HEK293 (cell line): ENCODE measurements around the gene FBXW2.

ENCODE experiments used
- CTCF ChIA-PET: fragments of 350-600 bp; formaldehyde crosslinking; extraction: SDS; loops from one replicate; lab custom pipeline; 2021; ENCODE audit warnings: antibody characterized with exemption; lab: Yijun Ruan, JAX
- POLR2A ChIA-PET: fragments of 300-600 bp; formaldehyde crosslinking; extraction: SDS; loops from one replicate; lab custom pipeline; 2020; ENCODE audit warnings: antibody characterized with exemption, inconsistent platforms; lab: Yijun Ruan, JAX
- H3K27ac ChIP-seq: fragments of 200-500 bp; sonication (Bioruptor generic); 2 replicates; pipeline ENCODE4 v1.5.1; 2014; ENCODE audit warnings: low read depth, low read length, control low read depth, inconsistent platforms; ENCODE audit errors: extremely low read depth
- H3K36me3 ChIP-seq, 2 experiments: fragments of 200-500 bp in 1 of 2; sonication (Bioruptor generic) in 1 of 2; 1 replicate in 1 of 2; 2 replicates in 1 of 2; pipeline ENCODE4 v1.5.1; 2014 to 2017; ENCODE audit warnings: inconsistent platforms in 2 of 2, low read length in 2 of 2; ENCODE audit not compliant: control insufficient read depth in 2 of 2, insufficient read depth in 1 of 2
- H3K4me1 ChIP-seq: fragments of 200-500 bp; sonication (Bioruptor generic); 2 replicates; pipeline ENCODE4 v1.5.1; 2014; ENCODE audit warnings: mild to moderate bottlenecking, low read length, inconsistent platforms; ENCODE audit not compliant: control insufficient read depth, insufficient read depth
- H3K4me3 ChIP-seq: 2 replicates; pipeline ENCODE4 v1.5.1; 2011; ENCODE audit warnings: low read depth, mild to moderate bottlenecking, control low read depth, low read length, moderate library complexity
- H3K9me3 ChIP-seq: fragments of 200-500 bp; sonication (Bioruptor generic); 2 replicates; pipeline ENCODE4 v1.5.1; 2014; ENCODE audit warnings: low read depth, low read length, inconsistent platforms; ENCODE audit not compliant: control insufficient read depth, insufficient read depth
- BCL6B ChIP-seq: fragments of 450-650 bp; formaldehyde crosslinking; IDR thresholded peaks from 2 replicates; pipeline ENCODE4 v1.5.1; 2017; ENCODE audit warnings: missing biosample characterization, missing genetic modification characterization
- GLIS1 ChIP-seq: fragments of 450-650 bp; formaldehyde crosslinking; IDR thresholded peaks from 2 replicates; pipeline ENCODE4 v1.5.1; 2016; ENCODE audit warnings: missing biosample characterization, missing genetic modification characterization
- PATZ1 ChIP-seq: fragments of 450-650 bp; formaldehyde crosslinking; IDR thresholded peaks from 2 replicates; pipeline ENCODE4 v1.5.1; 2016; ENCODE audit warnings: missing biosample characterization, missing genetic modification characterization
- REST ChIP-seq: fragments of 450-650 bp; formaldehyde crosslinking; IDR thresholded peaks from 2 replicates; pipeline ENCODE4 v1.5.1; 2016; ENCODE audit warnings: missing biosample characterization, missing genetic modification characterization
- SP7 ChIP-seq: fragments of 450-650 bp; formaldehyde crosslinking; IDR thresholded peaks from 2 replicates; pipeline ENCODE4 v1.5.1; 2016; ENCODE audit warnings: missing biosample characterization, missing genetic modification characterization
- YY2 ChIP-seq: fragments of 450-650 bp; formaldehyde crosslinking; IDR thresholded peaks from 2 replicates; pipeline ENCODE4 v1.5.1; 2016; ENCODE audit warnings: missing biosample characterization, missing genetic modification characterization
- ZBTB10 ChIP-seq: fragments of 450-650 bp; formaldehyde crosslinking; IDR thresholded peaks from 2 replicates; pipeline ENCODE4 v1.5.1; 2016; ENCODE audit warnings: missing biosample characterization, missing genetic modification characterization
- ZBTB17 ChIP-seq: fragments of 450-650 bp; formaldehyde crosslinking; IDR thresholded peaks from 2 replicates; pipeline ENCODE4 v1.5.1; 2016; ENCODE audit warnings: missing biosample characterization, missing genetic modification characterization
- ZEB2 ChIP-seq: fragments of 450-650 bp; formaldehyde crosslinking; IDR thresholded peaks from 2 replicates; pipeline ENCODE4 v1.5.1; 2016; ENCODE audit warnings: missing biosample characterization, missing genetic modification characterization
- ZNF133 ChIP-seq: fragments of 450-650 bp; formaldehyde crosslinking; IDR thresholded peaks from 2 replicates; pipeline ENCODE4 v1.5.1; 2016; ENCODE audit warnings: missing biosample characterization, missing genetic modification characterization
- ZNF157 ChIP-seq: fragments of 450-650 bp; formaldehyde crosslinking; IDR thresholded peaks from 2 replicates; pipeline ENCODE4 v1.5.1; 2016; ENCODE audit warnings: missing biosample characterization, missing genetic modification characterization
- ZNF2 ChIP-seq: fragments of 450-650 bp; formaldehyde crosslinking; IDR thresholded peaks from 2 replicates; pipeline ENCODE4 v1.5.1; 2016; ENCODE audit warnings: missing biosample characterization, missing genetic modification characterization
- ZNF211 ChIP-seq: fragments of 450-650 bp; formaldehyde crosslinking; IDR thresholded peaks from 2 replicates; pipeline ENCODE4 v1.5.1; 2016; ENCODE audit warnings: low read depth, missing biosample characterization, missing genetic modification characterization
- ZNF221 ChIP-seq: fragments of 450-650 bp; formaldehyde crosslinking; IDR thresholded peaks from 2 replicates; pipeline ENCODE4 v1.5.1; 2017; ENCODE audit warnings: missing biosample characterization, missing genetic modification characterization, borderline replicate concordance
- ZNF248 ChIP-seq: fragments of 450-650 bp; formaldehyde crosslinking; IDR thresholded peaks from 2 replicates; pipeline ENCODE4 v1.5.1; 2017; ENCODE audit warnings: missing biosample characterization, missing genetic modification characterization
- ZNF391 ChIP-seq: fragments of 450-650 bp; formaldehyde crosslinking; IDR thresholded peaks from 2 replicates; pipeline ENCODE4 v1.5.1; 2016; ENCODE audit warnings: low read depth, missing biosample characterization, missing genetic modification characterization, borderline replicate concordance
- ZNF48 ChIP-seq: fragments of 450-650 bp; formaldehyde crosslinking; IDR thresholded peaks from 2 replicates; pipeline ENCODE4 v1.5.1; 2016; ENCODE audit warnings: missing biosample characterization, missing genetic modification characterization
- ZNF530 ChIP-seq: fragments of 450-650 bp; formaldehyde crosslinking; IDR thresholded peaks from 2 replicates; pipeline ENCODE4 v1.5.1; 2016; ENCODE audit warnings: low read depth, missing biosample characterization, missing genetic modification characterization
- ZNF600 ChIP-seq: fragments of 450-650 bp; formaldehyde crosslinking; IDR thresholded peaks from 2 replicates; pipeline ENCODE4 v1.5.1; 2016; ENCODE audit warnings: missing biosample characterization, missing genetic modification characterization
- ZNF621 ChIP-seq: fragments of 450-650 bp; formaldehyde crosslinking; IDR thresholded peaks from 2 replicates; pipeline ENCODE4 v1.5.1; 2017; ENCODE audit warnings: missing biosample characterization, missing genetic modification characterization
- ZNF654 ChIP-seq: fragments of 450-650 bp; formaldehyde crosslinking; IDR thresholded peaks from 2 replicates; pipeline ENCODE4 v1.5.1; 2016; ENCODE audit warnings: low read depth, missing biosample characterization, missing genetic modification characterization
- ZNF677 ChIP-seq: fragments of 450-650 bp; IDR thresholded peaks from 2 replicates; pipeline ENCODE4 v1.5.0; 2018; ENCODE audit warnings: missing biosample characterization, mild to moderate bottlenecking, missing genetic modification characterization, moderate library complexity
- ZNF701 ChIP-seq: fragments of 450-650 bp; formaldehyde crosslinking; IDR thresholded peaks from 2 replicates; pipeline ENCODE4 v1.5.1; 2016; ENCODE audit warnings: missing biosample characterization, missing genetic modification characterization
- ZNF704 ChIP-seq: fragments of 450-650 bp; formaldehyde crosslinking; IDR thresholded peaks from 2 replicates; pipeline ENCODE4 v1.5.1; 2016; ENCODE audit warnings: missing biosample characterization, missing genetic modification characterization
- ZSCAN18 ChIP-seq: fragments of 450-650 bp; formaldehyde crosslinking; IDR thresholded peaks from 2 replicates; pipeline ENCODE4 v1.5.1; 2016; ENCODE audit warnings: missing biosample characterization, missing genetic modification characterization
- ZSCAN30 ChIP-seq: fragments of 450-650 bp; IDR thresholded peaks from 2 replicates; pipeline ENCODE4 v1.5.1; 2018; ENCODE audit warnings: missing biosample characterization, mild to moderate bottlenecking, missing genetic modification characterization, moderate library complexity

FBXW2 gene

GRCh38 chr9:120755810-120756434 lies 37.3 kb downstream of the FBXW2 start (continued):
- TF ChIP-seq ZNF600 (tag by site-specific recombination), result no peak
- peak; percentile 81 for TF ChIP-seq ZBTB17
- TF ChIP-seq PATZ1 (tag by site-specific recombination), result no peak
- TF ChIP-seq ZNF133 (tag by site-specific recombination), result no peak
- TF ChIP-seq ZNF248 (tag by site-specific recombination), result no peak
- no peak for TF ChIP-seq ZNF704 (tag by site-specific recombination)
- TF ChIP-seq ZNF654 (tag by site-specific recombination), result peak; percentile 85
- TF ChIP-seq ZNF530 (tag by site-specific recombination), result no peak
- TF ChIP-seq ZEB2 (tag by site-specific recombination), result 0 out of 2 replicates have a peak, but pooled peaks have one; percentile 27
- no peak; the same call in 1 of the 2 replicates for TF ChIP-seq ZNF391
- no peak for TF ChIP-seq ZNF2 (tag by site-specific recombination)
- no peak for TF ChIP-seq ZSCAN30 (tag by site-specific recombination)
- TF ChIP-seq ZNF221, result no peak
- no peak for TF ChIP-seq ZNF677 (tag by site-specific recombination)

- no peaks in the 10 kb centered on the region for H3K9me3 ChIP-seq
- ChIA-PET CTCF (interaction anchor here (0.6 to 3.3 kb wide), 36 partner anchors 10 to 565 kb away, joined by 3 to 52 read pairs (median 6); partner anchors contain the start of gene FBXW2), POLR2A (no interaction called here)
- no peak overlapping the region for H3K27ac ChIP-seq
- H3K4me1 ChIP-seq, result no peaks in the 10 kb centered on the region
- H3K4me3 ChIP-seq, result no peak overlapping the region
- TF ChIP-seq ZNF701, result no peak
- no peak for TF ChIP-seq GLIS1 (tag by site-specific recombination)
- TF ChIP-seq BCL6B (tag by site-specific recombination), result no peak
- TF ChIP-seq ZNF391, result no peak
- TF ChIP-seq ZNF621 (tag by site-specific recombination), result no peak
- no peak for TF ChIP-seq YY2 (tag by site-specific recombination)
- no peak for TF ChIP-seq ZNF157 (tag by site-specific recombination)
- no peak for TF ChIP-seq ZNF211
- no peak for TF ChIP-seq SP7
- no peak for TF ChIP-seq ZNF48 (tag by site-specific recombination)
- TF ChIP-seq ZBTB10 (tag by site-specific recombination), result no peak
- no peak for TF ChIP-seq ZSCAN18 (tag by site-specific recombination)
- TF ChIP-seq REST, result no peak
- H3K36me3 ChIP-seq, result peaks cover 0 to 21% of the 10 kb centered on the region in 2 experiments; a peak in 1 of 3 replicates
Observed at GRCh38 chr9:120755044-120755443, 38.2 kb downstream of the FBXW2 start.
